ENCODE data around the gene TMEM150C.

GRCh38 chr4:82604522-82604921 lies 42.7 kb upstream of the TMEM150C start:
- TF ChIP-seq CTCF (IDR thresholded peaks at IDR 0.05) = no peak
- TF ChIP-seq POLR2A (IDR thresholded peaks at IDR 0.05) = no peak
- no peak for TF ChIP-seq EP300 (IDR thresholded peaks at IDR 0.05)
- no peak for TF ChIP-seq POLR2AphosphoS5 (IDR thresholded peaks at IDR 0.05)
